Measurements from ENCODE around the gene HNRNPA0.

The HNRNPA0 gene

GRCh38 chr5:137741718-137742117, 12.4 kb downstream of the HNRNPA0 start:
- no peak for DNase-seq (ENCODE audit: low read depth in 2 of 2)
- no peak for TF ChIP-seq CTCF (IDR thresholded peaks at IDR 0.05; ENCODE audit: low read depth, low read length)
- H3K4me3 ChIP-seq (replicated peaks in 1 of 2; ENCODE audit: low read depth in 2 of 2, low read length in 2 of 2) = no peak overlapping the region

GRCh38 chr5:137739737-137740136, 14.4 kb downstream of the HNRNPA0 start:
- H3K4me3 ChIP-seq (replicated peaks in 1 of 2; ENCODE audit: low read depth in 2 of 2, low read length in 2 of 2) = no peak overlapping the region
- DNase-seq (ENCODE audit: low read depth in 2 of 2) = no peak
- no peak for TF ChIP-seq CTCF (IDR thresholded peaks at IDR 0.05; ENCODE audit: low read depth, low read length)

- TF ChIP-seq CTCF (IDR thresholded peaks at IDR 0.05; ENCODE audit: low read depth, low read length) = no peak
- no peak for DNase-seq (ENCODE audit: low read depth in 2 of 2)
- no peak overlapping the region for H3K4me3 ChIP-seq (replicated peaks in 1 of 2; ENCODE audit: low read depth in 2 of 2, low read length in 2 of 2)
Measured at GRCh38 chr5:137738947-137739346, 15.2 kb downstream of the HNRNPA0 start.

GRCh38 chr5:137737349-137738131, 16.6 kb downstream of the HNRNPA0 start:
- DNase-seq (ENCODE audit: low read depth in 2 of 2) = peak; percentile 85 to 94
- no peak for TF ChIP-seq CTCF (IDR thresholded peaks at IDR 0.05; ENCODE audit: low read depth, low read length)
- no peak overlapping the region for H3K4me3 ChIP-seq (replicated peaks in 1 of 2; ENCODE audit: low read depth in 2 of 2, low read length in 2 of 2)

GRCh38 chr5:137736496-137736895, 17.7 kb downstream of the HNRNPA0 start:
- no peak overlapping the region for H3K4me3 ChIP-seq (replicated peaks in 1 of 2; ENCODE audit: low read depth in 2 of 2, low read length in 2 of 2)
- no peak for DNase-seq (ENCODE audit: low read depth in 2 of 2)
- no peak for TF ChIP-seq CTCF (IDR thresholded peaks at IDR 0.05; ENCODE audit: low read depth, low read length)

GRCh38 chr5:137735555-137736284, 18.4 kb downstream of the HNRNPA0 start, which contains the start of gene KLHL3:
Gene KLHL3 (minus strand): TSS chr5:137736089. CDS start chr5:137735646, 443 bp downstream.
- peak within 1 kb of the TSS; percentile 48 to 56 for H3K4me3 ChIP-seq (replicated peaks in 1 of 2; ENCODE audit: low read depth in 2 of 2, low read length in 2 of 2)
- TF ChIP-seq CTCF (IDR thresholded peaks at IDR 0.05; ENCODE audit: low read depth, low read length) = no peak
- peak; percentile 51 to 66 for DNase-seq (ENCODE audit: low read depth in 2 of 2)
